H9 (cell line): Measurements from ENCODE around the gene GMPR2. TPM values are rescaled to one million over a fixed set of nuclear protein-coding genes. Genes with fewer than 3 reads are reported as not detected.

Source experiments
- DNase-seq: peaks from one replicate; pipeline ENCODE4 v3.0.0-alpha.2; 2017
- H2AFZ ChIP-seq: one replicate; pipeline ENCODE4 v1.6.1; 2013; ENCODE audit warnings: mild to moderate bottlenecking, low read length, control low read depth, moderate library complexity
- H2AK5ac ChIP-seq: 2 replicates; pipeline ENCODE4 v1.6.1; 2013; ENCODE audit warnings: low read length, control low read depth, mixed read lengths; ENCODE audit not compliant: insufficient read length
- H2BK120ac ChIP-seq: one replicate; pipeline ENCODE4 v1.6.1; 2013; ENCODE audit warnings: low read depth, mild to moderate bottlenecking, low read length, control low read depth, inconsistent platforms; ENCODE audit not compliant: poor library complexity, severe bottlenecking
- H2BK12ac ChIP-seq: 2 replicates; pipeline ENCODE4 v1.6.1; 2013; ENCODE audit warnings: low read length, control low read depth, mixed read lengths, low read depth; ENCODE audit not compliant: insufficient read length
- H2BK15ac ChIP-seq: 2 replicates; pipeline ENCODE4 v1.6.1; 2013; ENCODE audit warnings: low read depth, low read length, control low read depth
- H2BK20ac ChIP-seq: one replicate; pipeline ENCODE4 v1.6.1; 2013; ENCODE audit warnings: low read depth, mild to moderate bottlenecking, low read length, control low read depth, inconsistent platforms; ENCODE audit not compliant: poor library complexity, severe bottlenecking
- H2BK5ac ChIP-seq: 2 replicates; pipeline ENCODE4 v1.6.1; 2013; ENCODE audit warnings: low read length, control low read depth, mixed read lengths; ENCODE audit not compliant: insufficient read length
- H3K14ac ChIP-seq: 2 replicates; pipeline ENCODE4 v1.6.1; 2013; ENCODE audit warnings: low read length, control low read depth; ENCODE audit not compliant: insufficient read depth
- H3K18ac ChIP-seq: 2 replicates; pipeline ENCODE4 v1.6.1; 2013; ENCODE audit warnings: low read depth, mild to moderate bottlenecking, mixed read lengths, low read length, control low read depth; ENCODE audit not compliant: insufficient read length
- H3K23ac ChIP-seq: 2 replicates; pipeline ENCODE4 v1.6.1; 2013; ENCODE audit warnings: low read length, control low read depth, mixed read lengths, low read depth; ENCODE audit not compliant: insufficient read length
- H3K23me2 ChIP-seq: 2 replicates; pipeline ENCODE4 v1.6.1; 2013; ENCODE audit warnings: low read depth, mild to moderate bottlenecking, mixed read lengths, low read length, control low read depth; ENCODE audit not compliant: insufficient read length, poor library complexity, severe bottlenecking
- H3K27ac ChIP-seq: 2 replicates; pipeline ENCODE4 v1.5.1; 2013; ENCODE audit warnings: low read length, control low read depth, mixed read lengths, low read depth; ENCODE audit not compliant: insufficient read length
- H3K27me3 ChIP-seq: 2 replicates; pipeline ENCODE4 v1.6.1; 2013; ENCODE audit warnings: low read length, control low read depth, inconsistent platforms; ENCODE audit not compliant: insufficient read depth
- H3K4ac ChIP-seq: 2 replicates; pipeline ENCODE4 v1.6.1; 2013; ENCODE audit warnings: low read depth, mild to moderate bottlenecking, control low read depth, inconsistent platforms, low read length, moderate library complexity
- H3K4me1 ChIP-seq: 2 replicates; pipeline ENCODE4 v1.6.1; 2013; ENCODE audit warnings: low read length, control low read depth, inconsistent platforms; ENCODE audit not compliant: insufficient read depth
- H3K4me2 ChIP-seq: 2 replicates; pipeline ENCODE4 v1.6.1; 2013; ENCODE audit warnings: low read length, control low read depth, mixed read lengths; ENCODE audit not compliant: insufficient read length, insufficient read depth
- H3K56ac ChIP-seq: 2 replicates; pipeline ENCODE4 v1.6.1; 2013; ENCODE audit warnings: low read depth, mild to moderate bottlenecking, mixed read lengths, low read length, control low read depth; ENCODE audit not compliant: insufficient read length
- H3K79me1 ChIP-seq: 2 replicates; pipeline ENCODE4 v1.6.1; 2013; ENCODE audit warnings: low read depth, mild to moderate bottlenecking, moderate library complexity, low read length, control low read depth, inconsistent platforms; ENCODE audit not compliant: insufficient read depth, poor library complexity, severe bottlenecking
- H3K79me2 ChIP-seq: 2 replicates; pipeline ENCODE4 v1.6.1; 2013; ENCODE audit warnings: low read length, control low read depth, inconsistent platforms; ENCODE audit not compliant: insufficient read depth
- H3K9ac ChIP-seq: 2 replicates; pipeline ENCODE4 v1.6.1; 2013; ENCODE audit warnings: low read length, control low read depth, mixed read lengths; ENCODE audit not compliant: insufficient read length; ENCODE audit errors: extremely low read depth
- H3K9me3 ChIP-seq: one replicate; pipeline ENCODE4 v1.6.1; 2013; ENCODE audit warnings: low read depth, low read length, inconsistent platforms; ENCODE audit not compliant: control insufficient read depth
- H3T11ph ChIP-seq: one replicate; pipeline ENCODE4 v1.6.1; 2013; ENCODE audit warnings: mild to moderate bottlenecking, low read length, control low read depth, inconsistent platforms
- H4K20me1 ChIP-seq: one replicate; pipeline ENCODE4 v1.6.1; 2013; ENCODE audit not compliant: control insufficient read depth, insufficient read length, insufficient read depth
- H4K5ac ChIP-seq: 2 replicates; pipeline ENCODE4 v1.6.1; 2013; ENCODE audit warnings: low read depth, mild to moderate bottlenecking, mixed read lengths, low read length, control low read depth; ENCODE audit not compliant: insufficient read length
- H4K8ac ChIP-seq: replicated peaks from 2 replicates; pipeline ENCODE4 v1.6.1; 2013; ENCODE audit warnings: low read length, control low read depth, mixed read lengths, low read depth; ENCODE audit not compliant: insufficient read length
- H4K91ac ChIP-seq: 2 replicates; pipeline ENCODE4 v1.6.1; 2013; ENCODE audit warnings: low read depth, mild to moderate bottlenecking, moderate library complexity, mixed read lengths, low read length, control low read depth; ENCODE audit not compliant: insufficient read length
- H3K27ac Mint-ChIP-seq, 3 experiments: 2 replicates in 2 of 3; 3 replicates in 1 of 3; pipeline ENCODE4 v1.8.0; 2020 to 2021; ENCODE audit warnings: mixed read lengths in 3 of 3, mild to moderate bottlenecking in 1 of 3, moderate library complexity in 1 of 3
- H3K27me3 Mint-ChIP-seq: 2 replicates; pipeline ENCODE4 v1.8.0; 2021; ENCODE audit warnings: low read depth, mild to moderate bottlenecking, moderate library complexity, mixed read lengths
- H3K36me3 Mint-ChIP-seq, 3 experiments: 2 replicates in 2 of 3; 3 replicates in 1 of 3; pipeline ENCODE4 v1.8.0; 2020 to 2021; ENCODE audit warnings: low read depth in 3 of 3, mixed read lengths in 3 of 3; ENCODE audit not compliant: insufficient read depth in 1 of 3
- H3K4me1 Mint-ChIP-seq, 2 experiments: 2 replicates each; pipeline ENCODE4 v1.8.0; 2020; ENCODE audit warnings: mixed read lengths in 2 of 2
- H3K4me3 Mint-ChIP-seq, 2 experiments: 2 replicates in 1 of 2; 3 replicates in 1 of 2; pipeline ENCODE4 v1.8.0; 2020 to 2021; ENCODE audit warnings: mild to moderate bottlenecking in 2 of 2, mixed read lengths in 2 of 2, moderate library complexity in 1 of 2
- H3K9me3 Mint-ChIP-seq, 2 experiments: 2 replicates in 1 of 2; 3 replicates in 1 of 2; pipeline ENCODE4 v1.8.0; 2020; ENCODE audit warnings: mild to moderate bottlenecking in 2 of 2, mixed read lengths in 2 of 2, moderate library complexity in 1 of 2
- CTCF ChIP-seq: fragments of 200-600 bp; sonication (generic); conservative IDR thresholded peaks from 3 replicates; pipeline ENCODE4 v1.8.0; 2021; ENCODE audit warnings: antibody characterized with exemption, mild to moderate bottlenecking
- WGBS: extraction: QIAGEN DNeasy Blood & Tissue Kit; methylation state at CpG from one replicate; pipeline ENCODE4 v1.1.7; 2013; ENCODE audit warnings: missing lambda C conversion rate, low lambda C conversion rate, mixed read lengths; ENCODE audit not compliant: insufficient read length; ENCODE audit errors: extremely low coverage; 5-methylcytosine and 5-hydroxymethylcytosine counted together
- total RNA-seq: library from RNA; stranded (reverse); gene quantifications from 2 replicates; pipeline ENCODE4 v1.2.1, GENCODE V29; 2021

The GMPR2 gene
- total RNA-seq, 1 experiment from 2014 or later: 84.7 TPM

GRCh38 chr14:24262821-24263733 is 30.3 kb downstream of the GMPR2 start, which contains the start of gene TGM1:
TGM1 (minus strand) TSS chr14:24263177; CDS start chr14:24262352, 825 bp downstream.
- Histone ChIP-seq H4K20me1 (no peaks in the 10 kb centered on the region), H4K91ac (no peak within 1 kb of the TSS), H3K23me2 (no peaks in the 10 kb centered on the region), H2BK12ac (no peak within 1 kb of the TSS), H3K9ac (no peak within 1 kb of the TSS), H3K14ac (no peak within 1 kb of the TSS; the same call in 1 of the 2 replicates), H3K79me2 (no peaks in the 10 kb centered on the region), H3K18ac (no peak within 1 kb of the TSS), H4K8ac (no peak within 1 kb of the TSS), H2BK15ac (no peak within 1 kb of the TSS), H2BK20ac (no peak within 1 kb of the TSS), H2AFZ (no peak within 1 kb of the TSS), H2AK5ac (no peak within 1 kb of the TSS), H3K27ac (no peak within 1 kb of the TSS), H4K5ac (no peak within 1 kb of the TSS), H3K79me1 (no peaks in the 10 kb centered on the region), H3T11ph (no peak within 1 kb of the TSS), H2BK5ac (no peak within 1 kb of the TSS), H3K23ac (no peak within 1 kb of the TSS), H3K4me1 (no peaks in the 10 kb centered on the region), H3K4ac (no peak within 1 kb of the TSS), H3K4me2 (no peak within 1 kb of the TSS), H2BK120ac (no peak within 1 kb of the TSS), H3K9me3 (no peaks in the 10 kb centered on the region), H3K56ac (no peak within 1 kb of the TSS), H3K27me3 (no peaks in the 10 kb centered on the region)
- WGBS: no CpG with 5 or more reads among the region's 14 CpGs
- no peak for DNase-seq
- Mint-ChIP-seq H3K9me3 (no peaks in the 10 kb centered on the region), H3K36me3 (peaks cover 3 to 17% (median 14%) of the 10 kb centered on the region in 3 experiments; a peak in 5 of 7 replicates), H3K27me3 (no peaks in the 10 kb centered on the region; the same call in 1 of the 2 replicates), H3K4me1 (no peaks in the 10 kb centered on the region; a peak in 2 of 4 replicates), H3K4me3 (no peak within 1 kb of the TSS), H3K27ac (peak within 1 kb of the TSS in 1 of 3 experiments; percentile 36; a peak in 3 of 7 replicates)
- TF ChIP-seq CTCF: no peak
